CD4-positive, alpha-beta T cell treated with Interleukin-21 for 1 hour (primary cell): Measurements from ENCODE around the gene COL27A1.

ENCODE experiments used
- DNase-seq: peaks from one replicate; pipeline ENCODE4 v3.0.0-alpha.2; 2020

Gene COL27A1

DNA sequence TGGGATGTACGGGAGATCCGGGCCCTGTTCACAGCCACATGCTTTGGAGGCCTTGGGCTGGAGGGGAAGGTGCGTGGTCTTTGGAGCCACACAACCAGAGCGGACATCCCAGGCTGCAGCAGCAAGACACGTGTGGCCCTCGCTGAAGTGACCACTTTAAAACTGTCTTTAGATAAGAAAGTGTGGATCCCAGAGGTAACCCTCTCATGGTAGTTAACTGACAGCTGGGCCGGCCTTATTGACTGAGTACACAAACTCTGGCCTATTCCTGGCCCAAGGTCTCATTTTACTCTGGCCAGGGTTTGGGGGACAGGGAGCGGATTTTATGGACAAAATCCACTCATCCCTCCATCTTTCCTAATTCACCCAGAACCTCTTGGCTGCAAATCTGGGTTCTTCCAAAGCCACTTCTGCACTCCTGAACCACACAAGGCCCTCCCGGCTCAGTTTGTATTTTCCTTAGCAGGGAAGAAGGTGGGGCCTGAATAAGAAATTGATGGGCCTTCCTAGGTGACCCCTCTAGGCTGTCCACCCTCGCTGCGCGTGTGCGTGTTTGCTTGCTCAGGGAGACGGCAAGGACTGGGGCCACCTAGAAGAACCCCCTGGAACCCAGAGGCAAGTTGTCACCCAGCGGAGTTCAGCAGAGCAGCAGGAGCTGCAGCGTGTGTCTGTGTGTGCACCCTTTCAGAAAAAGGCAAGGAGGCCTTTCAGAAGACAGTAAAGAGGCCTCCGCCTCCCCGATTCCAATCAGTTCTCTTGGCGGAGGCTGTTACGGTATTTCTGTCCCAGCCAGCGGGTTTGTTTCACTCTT, 94.3 kb downstream of the COL27A1 start:
- DNase-seq: no peak

DNA sequence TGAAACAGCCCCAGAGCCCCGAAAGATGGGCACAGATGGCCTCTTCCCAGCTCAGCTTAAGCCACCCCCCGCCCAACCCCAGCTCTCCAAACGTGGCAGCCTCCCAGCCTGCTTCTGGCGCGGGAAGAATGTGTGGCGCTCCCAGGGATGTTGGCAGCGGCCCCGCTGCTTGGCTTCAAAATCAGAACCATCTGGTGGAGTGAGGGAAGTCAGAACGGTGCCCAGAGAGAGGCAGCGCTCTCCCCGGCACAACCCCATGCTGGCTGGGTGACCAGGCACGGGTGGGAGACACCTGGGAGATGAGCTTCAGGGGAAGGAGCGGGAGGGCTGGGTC, 94.9 kb downstream of the COL27A1 start:
- no peak for DNase-seq

DNA sequence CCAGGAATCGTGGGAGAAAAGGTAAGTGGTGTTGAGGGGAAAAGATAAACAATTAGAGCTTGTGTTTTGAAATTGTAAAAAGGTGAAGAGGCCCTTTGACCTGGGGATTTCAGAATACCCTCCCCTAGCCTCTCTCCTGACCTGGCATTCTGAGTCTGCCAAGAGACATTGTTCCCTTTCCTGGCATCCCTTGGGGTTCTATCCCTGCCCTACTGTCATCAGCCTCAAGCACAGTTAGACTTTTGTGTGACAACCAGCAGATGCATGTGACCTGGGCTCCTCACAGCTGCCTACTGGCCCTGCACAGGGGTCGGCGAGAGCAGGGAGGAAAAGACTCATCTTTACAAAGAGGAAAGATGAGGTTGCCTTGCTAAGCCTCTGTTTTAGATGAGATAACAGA, 95.3 kb downstream of the COL27A1 start:
- DNase-seq: no peak

DNA sequence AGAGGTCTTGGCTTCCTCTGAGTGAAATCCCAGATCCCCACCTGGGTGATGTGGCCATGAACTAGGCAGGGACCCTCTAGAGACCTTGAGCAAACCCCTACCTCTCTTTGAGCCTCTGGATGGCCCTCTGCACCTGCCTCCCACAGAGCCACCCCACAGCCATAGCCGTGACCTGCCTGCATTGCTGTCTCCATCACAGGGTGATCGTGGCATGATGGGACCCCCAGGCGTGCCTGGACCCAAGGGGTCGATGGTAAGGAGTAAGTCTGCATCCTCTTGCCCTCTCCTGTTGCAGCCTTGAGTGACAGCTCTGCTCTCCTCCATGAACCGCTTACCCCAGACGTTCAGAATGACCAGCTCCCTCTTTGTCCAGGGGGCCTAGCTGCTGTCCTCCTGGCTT, 97.1 kb downstream of the COL27A1 start:
- DNase-seq: no peak

DNA sequence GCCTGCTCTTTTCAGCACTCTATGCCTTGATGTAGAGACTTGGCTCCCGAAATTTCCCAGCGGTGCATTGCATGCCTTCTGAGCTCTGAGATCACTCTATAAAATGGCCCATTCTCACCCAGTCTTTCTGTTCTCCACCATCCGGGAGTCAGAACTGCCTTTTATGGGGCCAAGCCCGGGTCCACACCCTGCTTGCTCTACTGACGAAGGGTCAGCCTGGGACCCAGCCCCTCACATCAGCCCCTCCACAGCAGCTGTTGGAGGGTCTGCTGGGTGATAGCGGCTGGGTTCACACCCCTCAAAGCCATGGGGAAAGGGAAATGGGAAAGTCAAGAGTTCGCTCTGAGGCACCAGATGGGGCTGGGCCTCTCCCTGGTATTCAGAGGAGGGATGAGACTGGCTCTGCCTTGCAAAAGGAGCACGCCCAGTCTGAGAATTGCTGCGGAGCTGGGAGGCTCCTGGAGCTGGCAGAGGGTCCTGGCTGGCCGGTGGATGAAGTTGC, 101.5 kb downstream of the COL27A1 start:
- DNase-seq: no peak

DNA sequence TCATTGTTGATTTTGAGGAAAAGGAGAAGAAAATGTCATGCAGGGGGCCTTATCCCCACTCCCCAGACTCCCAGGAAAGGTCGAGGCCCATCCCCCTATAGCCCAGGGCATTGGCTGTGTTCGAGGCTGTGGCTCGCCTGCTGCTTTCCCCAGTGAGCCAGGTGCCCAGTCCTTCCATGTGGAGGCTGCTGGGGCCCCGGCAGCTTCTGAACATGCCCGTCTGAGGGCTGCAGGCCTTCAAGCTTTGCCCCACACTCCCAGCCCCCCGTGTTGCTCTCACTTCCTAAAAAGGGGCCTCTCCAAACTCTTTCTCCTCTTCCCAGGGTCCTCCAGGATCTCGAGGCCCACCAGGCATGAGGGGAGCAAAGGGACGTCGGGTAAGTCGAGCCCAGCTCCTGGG, 102.9 kb downstream of the COL27A1 start:
- DNase-seq: no peak

DNA sequence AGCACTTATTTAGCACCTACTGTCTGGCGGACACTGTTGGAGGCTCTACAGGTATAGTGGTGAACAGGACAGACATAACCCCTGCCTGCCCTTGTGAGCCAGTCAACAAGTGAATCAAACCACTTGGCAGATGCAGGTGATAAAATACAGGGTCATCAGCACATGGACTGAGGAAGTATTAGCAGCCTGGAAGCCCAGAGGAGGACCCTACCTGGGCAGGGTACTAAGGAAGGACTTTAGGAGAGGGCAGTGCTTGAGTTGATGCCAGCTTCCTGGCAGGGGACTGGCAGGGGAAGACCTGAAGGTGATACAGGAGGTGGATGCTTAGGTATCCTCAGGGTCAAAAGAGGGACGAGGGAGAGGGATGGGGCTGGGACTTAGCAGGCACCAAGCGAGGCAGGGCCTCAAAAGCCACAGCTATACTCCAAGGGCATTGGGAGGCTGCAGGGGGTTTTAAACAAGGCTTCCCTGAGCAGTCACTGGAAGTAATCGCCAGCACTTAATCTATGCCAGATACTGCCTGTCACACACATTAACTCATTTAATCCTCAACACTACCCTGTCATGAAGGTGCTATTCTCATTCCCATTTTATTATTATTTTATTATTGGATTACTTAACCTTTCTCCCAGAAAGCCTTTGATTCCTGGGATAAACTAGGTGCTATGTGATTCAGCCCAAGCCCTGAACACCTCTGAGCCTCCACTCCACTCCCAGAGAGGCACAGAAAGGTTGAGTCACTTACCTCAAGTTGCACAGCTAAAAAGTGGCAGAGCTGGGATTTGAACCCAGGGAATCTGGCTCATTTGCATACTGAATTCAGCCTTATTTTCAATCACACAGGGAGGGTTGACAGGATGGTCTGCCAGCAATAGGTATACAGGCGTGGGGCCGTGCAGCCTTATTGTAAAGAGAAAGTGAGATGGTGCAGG, 103.8 kb downstream of the COL27A1 start:
- no peak for DNase-seq

DNA sequence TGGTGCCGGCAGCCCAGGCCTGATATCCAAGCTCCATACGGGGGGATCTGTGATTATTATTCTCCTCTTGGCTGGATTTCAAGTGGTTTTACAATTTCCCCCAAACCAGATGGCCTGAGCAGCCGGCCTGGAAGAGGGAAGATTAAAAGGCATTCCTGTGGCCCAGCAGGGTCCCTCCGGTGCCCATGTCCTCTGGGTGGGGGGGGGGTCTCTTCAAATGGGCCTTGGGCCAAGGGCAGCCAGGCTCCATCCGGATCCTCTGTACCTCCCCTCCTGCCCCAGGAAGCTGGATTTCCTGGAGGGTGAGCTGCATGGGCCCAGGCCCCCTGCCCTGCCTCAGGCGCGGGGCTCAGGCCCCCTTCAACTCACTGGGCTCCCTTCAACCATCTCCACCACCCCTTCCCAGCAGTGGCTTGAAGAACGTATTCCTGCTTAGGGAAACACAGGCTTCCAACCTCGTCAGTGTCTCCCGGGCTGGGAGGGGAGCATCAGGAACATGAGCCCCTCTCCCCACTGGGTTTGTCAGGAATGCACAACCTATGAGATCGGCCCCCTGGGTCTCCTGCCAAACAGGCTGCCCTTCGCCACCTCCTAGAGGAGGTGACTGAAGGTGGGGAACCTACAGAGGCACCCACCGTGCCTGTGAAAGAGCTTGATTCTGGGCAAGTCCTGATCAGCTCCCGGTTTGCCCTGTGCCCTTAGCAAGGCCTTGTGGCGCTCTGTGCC, 104.6 kb downstream of the COL27A1 start:
- no peak for DNase-seq

DNA sequence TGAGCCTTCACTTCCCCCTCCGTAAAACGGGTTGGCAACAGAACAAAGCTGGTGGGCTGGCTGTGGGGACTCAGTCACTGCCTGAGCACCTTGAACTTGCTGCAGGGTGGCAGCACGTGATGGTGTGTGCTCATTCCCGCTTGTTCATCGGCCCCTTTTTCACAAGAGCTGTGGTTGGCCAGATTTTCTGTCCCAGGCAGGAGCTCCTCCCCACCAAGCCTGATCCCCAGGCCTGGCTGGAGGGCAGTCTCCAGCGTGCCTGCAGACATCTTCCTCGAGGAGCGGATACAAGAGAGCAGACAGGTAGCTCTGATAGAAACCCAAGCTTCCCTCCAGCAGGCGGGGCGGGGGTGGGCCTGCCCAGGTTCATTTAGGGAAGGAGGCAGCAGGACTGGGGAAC, 105.7 kb downstream of the COL27A1 start:
- no peak for DNase-seq

DNA sequence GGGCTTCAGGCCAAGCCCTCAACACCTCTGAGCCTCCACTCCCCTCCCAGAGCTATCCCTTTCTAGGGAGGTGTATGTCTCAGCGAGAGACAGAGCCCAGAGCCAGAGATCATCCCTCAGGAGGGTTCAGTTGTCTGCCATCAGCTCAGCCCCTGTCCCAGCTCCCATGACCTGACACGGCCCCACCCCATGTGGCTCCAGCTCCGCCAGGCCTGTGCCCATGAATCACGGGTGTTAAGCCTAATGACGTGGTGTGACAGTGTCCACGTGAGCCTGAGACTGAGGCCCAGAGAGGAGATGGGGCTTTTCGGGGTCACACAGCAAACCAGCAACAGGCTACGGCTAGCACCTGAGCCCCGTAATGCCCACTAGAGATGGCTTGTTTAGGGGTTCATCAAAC, 106.7 kb downstream of the COL27A1 start:
- DNase-seq: no peak

DNA sequence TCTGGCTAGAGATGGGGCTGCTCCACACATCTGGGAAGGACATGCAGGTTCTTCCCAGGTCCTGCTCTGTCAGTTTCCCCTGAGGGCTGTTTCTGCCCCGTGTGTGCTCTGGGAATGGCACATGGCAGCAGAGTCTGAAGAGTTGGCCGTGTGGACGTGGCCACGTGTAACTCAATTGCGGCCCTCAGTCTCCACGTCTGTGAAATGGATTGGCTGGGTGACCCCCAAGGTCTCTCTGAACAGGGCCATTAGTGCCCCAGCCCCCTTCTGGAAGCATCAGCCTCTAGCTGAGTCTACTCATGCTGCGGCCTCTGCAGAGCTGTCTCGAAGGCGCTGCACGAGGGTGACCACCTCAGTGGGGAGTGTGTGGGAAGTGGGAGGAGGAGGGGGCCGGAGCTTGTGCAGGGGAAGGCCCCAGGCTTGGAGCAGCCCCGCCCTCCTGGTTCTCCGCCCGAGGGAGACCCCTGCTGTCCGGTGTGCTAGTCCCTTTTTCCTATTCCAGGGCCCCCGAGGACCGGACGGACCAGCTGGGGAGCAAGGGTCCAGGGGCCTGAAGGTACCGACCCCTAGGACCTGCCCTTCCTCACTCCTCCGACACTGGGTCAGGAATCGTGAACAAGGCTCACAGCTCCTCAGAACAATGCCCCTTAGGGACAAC, 108.6 kb downstream of the COL27A1 start:
- DNase-seq: no peak

DNA sequence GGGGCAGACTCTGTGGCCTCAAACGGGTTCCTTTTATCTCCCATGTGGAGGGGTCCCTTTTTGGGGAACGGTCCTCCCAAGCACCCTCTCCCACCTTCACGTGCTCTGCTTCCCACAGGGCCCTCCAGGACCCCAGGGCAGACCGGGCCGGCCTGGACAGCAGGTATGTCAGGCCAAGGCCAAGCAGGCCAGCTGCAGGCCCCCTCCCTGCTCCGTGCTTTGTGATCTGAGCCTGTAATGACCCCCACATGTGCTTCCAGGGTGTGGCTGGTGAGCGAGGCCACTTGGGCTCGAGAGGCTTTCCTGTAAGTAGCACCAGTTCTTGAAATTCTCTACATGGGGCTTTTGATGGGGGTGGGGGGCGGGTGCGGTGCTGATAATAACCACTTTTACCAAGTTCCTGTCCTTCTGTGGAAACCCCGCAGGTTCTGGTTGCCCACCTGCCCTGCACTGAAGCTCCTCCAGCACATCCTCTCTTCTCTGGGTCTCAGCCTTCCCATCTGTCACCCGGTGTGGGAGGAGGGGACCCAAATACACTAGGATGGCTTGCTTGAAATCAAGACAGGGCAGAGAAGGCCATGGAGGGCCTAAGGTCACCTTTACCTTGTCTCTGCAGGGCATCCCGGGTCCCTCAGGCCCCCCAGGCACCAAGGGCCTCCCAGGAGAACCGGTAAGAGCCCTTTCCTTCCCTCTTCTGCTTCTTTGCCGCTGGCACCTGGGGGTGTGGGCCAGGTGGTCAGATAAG, 109.6 kb downstream of the COL27A1 start:
- DNase-seq: no peak

DNA sequence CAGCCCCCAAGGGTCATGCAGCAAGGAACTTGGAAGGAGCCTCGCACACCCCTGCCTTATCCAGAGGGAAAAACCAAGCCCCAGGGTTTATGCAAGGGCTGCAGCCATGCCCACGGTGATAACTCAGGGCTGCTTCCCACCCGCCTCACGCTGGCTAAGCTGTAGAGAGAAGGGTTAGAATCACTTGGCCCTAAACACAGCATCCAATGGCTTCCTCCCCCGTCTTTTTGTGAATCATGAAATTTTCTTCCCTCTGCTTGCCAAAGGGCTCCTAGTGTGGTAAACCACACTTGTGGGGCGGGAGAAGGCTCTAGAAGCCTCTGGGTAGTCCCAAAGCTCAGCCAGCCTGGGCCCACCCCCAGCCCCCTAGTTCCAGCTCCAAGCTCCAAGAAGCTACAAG, 111.6 kb downstream of the COL27A1 start:
- DNase-seq: no peak

DNA sequence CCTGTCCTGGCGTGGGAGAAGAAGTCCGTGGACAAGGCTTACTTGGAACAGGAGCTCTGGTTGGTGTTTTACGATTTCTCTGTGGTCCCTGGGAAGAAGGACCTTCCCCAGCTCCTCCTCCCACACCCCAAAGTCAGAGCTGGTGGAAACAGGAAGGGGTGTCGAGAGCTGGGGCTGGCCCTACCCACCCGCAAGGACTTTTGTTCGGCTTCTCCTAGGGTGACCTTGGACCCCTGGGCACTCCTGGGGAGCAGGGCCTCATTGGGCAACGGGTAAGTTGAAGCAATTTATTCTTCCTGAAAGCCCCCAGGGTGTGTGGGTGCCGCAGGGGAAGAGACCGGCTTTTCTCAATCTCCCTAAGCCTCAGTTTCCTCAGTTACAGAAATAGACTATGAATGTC, 113.7 kb downstream of the COL27A1 start:
- DNase-seq: no peak

DNA sequence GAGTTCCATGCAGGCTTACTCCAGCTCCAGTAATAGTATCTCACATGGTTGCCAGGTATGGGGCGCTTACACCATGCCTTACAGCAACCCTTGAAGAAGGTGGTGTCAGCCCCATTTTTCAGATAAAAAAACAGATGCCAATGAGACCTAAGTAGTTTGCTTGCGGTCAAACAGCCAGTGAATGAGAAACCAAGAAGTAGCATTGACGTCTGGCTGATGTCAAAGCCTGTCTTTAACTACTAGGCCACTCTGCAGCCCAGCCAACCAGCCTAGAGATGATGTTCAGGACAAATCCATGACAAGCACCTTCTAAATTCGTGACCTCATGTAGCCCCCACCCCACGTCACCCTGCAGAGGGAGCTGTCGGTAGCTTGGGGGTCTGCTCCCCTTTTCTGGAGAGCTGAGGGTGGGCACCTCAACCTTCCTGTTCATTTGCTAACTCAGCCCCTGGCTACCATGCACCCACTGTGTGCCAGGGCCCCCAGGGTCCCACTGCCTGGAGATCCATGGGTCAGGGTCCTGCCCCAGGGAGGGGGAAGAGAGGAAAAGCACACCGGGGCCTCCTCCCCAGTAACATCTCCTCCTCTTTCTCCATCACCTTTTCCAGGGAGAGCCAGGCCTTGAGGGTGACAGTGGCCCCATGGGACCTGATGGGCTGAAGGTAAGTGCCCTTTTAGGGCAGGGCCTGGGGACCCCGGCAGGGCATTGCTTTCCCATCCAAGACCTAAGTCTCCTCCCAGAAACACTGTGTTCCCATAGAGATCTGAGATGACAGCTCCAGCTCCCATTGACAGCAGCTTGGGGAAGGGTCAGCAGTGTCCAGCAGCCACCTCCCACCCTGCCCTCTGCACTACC, 115.0 kb downstream of the COL27A1 start:
- DNase-seq: no peak

DNA sequence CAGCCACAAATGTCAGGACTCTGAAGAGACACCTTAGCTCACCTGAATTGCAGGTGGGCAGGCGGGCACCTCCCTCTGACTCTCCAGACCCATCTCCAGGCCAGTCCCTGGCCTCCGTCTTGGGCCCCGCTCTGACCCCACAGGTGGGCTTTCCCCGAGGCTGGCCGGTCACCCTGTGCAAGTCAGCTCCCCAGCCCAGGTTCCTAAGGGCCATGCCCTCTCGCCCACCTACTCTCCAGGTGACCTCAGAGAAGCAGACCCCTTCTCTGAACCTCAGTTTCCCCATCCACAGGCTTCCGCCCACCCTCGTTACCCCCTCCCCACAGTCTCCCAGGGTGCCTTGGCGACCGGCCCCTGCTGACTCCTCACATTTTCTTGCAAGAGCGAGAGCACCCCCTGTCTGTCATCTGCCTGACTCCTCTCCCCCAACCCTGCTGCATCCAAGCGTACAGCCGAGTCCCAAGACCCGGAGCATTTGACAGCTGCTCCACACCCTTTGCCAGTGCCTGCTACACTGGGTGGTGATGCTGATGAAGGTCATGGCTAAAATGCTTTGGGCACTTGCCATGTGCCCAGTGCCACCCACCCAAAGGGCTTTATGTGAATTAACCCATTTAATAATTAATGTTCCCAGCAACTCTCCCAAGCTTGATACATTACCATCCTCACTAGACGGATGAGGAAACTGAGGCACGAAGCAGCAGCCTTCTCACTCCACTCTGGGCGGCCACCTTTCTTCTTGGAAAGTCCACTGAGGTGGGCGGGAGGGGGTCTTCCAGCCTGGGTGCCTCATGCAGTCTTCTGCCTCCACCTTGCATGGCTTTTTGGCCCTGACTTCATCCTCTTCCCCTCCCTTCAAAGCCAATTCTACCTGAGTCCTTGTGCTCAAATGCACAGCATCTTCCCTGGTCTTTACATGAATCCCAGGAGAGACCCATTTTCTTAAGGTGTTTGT, 116.5 kb downstream of the COL27A1 start:
- no peak for DNase-seq

DNA sequence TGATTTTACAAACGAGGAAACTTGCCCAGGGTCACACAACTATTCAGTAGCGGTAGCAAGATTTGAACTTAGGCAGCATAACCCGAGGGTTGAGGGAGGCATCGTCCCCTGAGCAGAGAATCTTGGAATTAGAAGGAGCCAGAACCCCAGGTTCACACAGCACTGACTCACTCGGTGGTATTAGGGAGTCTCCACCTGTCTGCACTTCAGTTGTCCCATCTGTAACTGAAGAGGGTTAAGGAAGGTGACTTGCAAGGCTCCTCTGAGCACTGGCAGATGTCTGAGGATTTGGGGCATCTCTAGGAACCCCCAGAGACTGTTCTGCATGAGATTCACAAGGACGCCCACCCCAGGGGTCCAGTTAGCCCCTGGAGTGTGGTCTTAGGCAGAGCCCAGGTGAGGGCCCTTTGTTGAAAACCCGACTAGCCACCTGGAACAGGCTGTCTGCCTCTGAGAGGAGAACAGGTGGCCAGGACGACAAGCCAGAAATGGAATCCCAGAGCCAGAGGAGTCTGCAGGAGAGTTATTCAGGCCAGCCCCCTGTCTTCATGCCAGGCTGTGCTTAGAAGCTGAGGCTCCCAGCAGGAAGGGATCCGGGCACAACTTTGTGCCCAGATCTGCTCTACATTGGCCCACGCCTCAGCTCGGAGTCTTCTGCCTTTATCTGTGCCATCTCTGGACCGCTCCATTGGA, 117.5 kb downstream of the COL27A1 start:
- no peak for DNase-seq

DNA sequence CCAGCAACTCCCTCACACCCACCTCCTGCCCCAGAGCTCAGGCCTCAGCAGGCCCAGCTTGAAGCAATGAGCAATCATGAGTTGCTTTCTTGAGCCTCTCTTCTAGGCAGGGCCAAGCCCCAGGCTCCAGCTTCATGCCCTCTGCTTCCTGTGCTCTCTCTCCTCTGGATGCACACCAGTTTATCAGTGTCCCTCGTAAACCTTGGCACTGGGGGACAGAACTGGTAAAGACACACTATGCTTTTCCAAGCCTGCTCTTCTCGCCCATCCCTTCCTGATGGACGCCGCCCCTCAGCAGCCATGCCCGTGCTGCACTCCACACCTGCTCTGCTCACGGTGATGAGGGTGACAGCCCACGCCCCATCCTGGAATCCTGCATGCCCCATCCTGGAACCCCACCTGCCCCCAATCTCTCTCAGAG, 118.1 kb downstream of the COL27A1 start:
- DNase-seq: no peak

DNA sequence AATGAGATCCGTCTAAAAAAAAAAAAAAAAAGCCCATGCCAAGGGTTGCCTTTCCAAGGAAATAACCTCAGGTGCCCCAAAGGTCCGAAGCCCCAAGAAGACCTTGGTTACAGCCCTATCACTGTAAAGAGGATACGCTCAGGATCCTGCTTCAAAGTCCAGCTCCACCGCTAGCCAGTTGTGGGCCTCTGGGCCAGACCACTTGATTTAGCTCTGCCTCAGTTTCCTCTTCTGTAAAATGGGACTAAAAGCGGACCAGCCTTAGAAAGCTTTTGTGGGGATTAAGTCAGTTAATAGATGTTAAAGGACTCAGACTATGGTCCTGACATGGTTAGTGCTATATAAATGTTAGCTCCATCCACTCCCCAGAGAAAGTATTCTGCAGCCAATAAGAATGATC, 118.9 kb downstream of the COL27A1 start:
- no peak for DNase-seq
